Skin of body (tissue), 2 donors: ENCODE measurements around the gene RC3H1. TPM values are rescaled to one million over a fixed set of nuclear protein-coding genes. Genes with fewer than 3 reads are reported as not detected.
"Not testable (repeated sequence)": the region's sequence is repeated elsewhere in the genome, so short reads cannot be mapped to it uniquely, and the experiment has no call there.

Experiments used
- DNase-seq: peaks from one replicate; lab custom pipeline; 2025; lab: John Stamatoyannopoulos, UW
- total RNA-seq: library from RNA; depleted of rRNA; stranded (reverse); fragments of >200 nt; gene quantifications from one replicate; pipeline ENCODE4 v1.2.3, GENCODE V29; 2014

RC3H1 gene
- total RNA-seq, 1 donor from 2014 or later = 24.5 TPM

DNA sequence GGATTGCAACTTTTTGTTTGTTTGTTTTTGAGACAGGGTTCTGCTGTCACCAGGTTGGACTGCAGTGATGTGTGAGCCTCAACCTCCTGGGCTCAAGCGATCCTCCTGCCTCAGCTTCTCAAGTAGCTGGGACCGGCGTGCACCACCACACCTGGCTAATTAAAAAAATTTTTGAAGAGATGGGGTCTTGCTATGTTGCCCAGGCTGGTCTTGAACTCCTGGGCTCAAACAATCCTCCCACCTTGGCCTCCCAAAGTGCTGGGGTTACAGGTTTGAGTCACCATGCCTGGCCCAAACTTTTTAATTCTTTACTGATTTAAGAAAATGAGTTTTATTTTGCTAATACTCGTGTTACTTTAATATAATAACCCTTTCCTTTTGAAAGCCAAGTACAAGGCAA lies 73.6 kb downstream of the RC3H1 start:
- DNase-seq = no peak

DNA sequence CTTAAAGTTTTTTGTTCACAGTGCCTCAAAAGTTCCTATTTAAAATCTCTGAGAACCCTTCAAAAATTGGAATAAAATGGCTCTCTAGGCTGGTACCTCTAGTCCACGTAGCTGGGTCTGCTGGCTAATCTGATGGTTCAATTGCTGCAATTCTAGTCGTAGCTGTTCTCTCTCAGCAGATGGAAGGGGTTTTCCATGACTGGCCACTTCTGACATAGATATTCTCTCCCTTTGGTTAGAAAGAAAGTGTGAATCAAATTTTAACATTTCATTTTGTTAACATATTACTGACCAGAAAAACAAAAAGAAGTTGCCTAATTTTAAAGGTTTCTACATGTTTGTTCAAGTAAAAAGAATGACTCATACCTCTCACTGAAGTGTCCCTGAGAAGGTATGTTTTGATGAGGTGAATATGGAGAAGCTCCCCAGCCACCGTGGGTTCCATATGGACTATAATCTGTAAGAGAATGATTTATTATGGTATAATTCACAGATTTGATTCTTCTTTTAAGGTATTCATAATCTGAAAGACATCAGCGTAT lies 75.7 kb downstream of the RC3H1 start:
- no peak for DNase-seq

DNA sequence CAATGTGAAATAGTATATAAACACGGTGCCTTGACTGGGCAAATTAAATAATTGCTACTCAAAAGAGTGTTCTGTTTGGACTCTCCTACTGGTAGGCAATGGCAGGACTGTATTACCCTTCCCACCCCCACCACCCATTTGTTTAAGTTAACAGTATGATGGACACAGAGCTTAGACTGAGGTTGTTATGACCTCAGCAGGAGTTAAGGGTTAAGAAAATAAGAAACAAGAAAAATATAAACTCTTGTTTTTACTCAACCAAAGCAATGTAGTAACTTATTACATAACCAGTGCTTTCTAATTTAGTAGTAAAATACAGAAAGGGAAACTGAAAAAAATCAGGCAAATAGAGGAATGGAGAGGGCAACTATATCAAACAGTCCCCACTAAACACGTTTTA lies 85.1 kb downstream of the RC3H1 start:
- DNase-seq = no peak

DNA sequence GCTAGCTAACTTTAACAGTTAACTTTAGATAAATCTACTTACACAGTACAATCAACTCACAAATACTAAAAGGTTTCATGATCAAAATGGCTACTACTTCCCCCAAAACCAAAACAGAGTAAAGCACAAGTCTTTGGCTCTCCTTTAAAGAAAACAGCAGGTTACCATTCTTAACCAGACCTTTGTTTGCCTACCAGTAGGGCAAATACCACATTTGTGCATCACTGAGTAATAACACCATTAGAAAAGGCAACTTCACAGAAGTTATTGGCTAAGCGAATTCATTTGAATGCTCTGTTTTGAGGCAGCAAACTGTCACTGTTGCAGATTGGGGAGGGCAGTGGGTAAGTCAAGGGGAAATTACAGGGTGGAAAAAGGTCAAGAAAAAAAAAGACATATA lies 87.7 kb downstream of the RC3H1 start:
- DNase-seq = no peak

DNA sequence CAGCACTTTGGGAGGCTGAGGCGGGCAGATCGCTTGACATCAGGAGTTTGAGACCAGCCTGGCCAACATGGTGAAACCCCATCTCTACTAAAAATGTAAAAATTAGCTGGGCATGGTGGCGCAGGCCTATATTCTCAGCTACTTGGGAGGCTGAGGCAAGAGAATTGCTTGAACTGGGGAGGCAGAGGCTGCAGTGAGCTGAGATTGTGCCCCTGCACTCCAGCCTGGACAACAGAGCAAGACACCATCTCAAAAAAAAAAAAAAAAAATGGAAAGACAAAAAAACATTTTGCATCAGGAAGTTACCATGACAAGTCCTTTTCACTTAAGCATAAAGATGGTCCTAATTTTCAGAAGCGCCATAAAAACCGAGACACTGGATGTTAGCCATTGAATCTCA lies 91.6 kb downstream of the RC3H1 start:
- DNase-seq = not testable (repeated sequence)

DNA sequence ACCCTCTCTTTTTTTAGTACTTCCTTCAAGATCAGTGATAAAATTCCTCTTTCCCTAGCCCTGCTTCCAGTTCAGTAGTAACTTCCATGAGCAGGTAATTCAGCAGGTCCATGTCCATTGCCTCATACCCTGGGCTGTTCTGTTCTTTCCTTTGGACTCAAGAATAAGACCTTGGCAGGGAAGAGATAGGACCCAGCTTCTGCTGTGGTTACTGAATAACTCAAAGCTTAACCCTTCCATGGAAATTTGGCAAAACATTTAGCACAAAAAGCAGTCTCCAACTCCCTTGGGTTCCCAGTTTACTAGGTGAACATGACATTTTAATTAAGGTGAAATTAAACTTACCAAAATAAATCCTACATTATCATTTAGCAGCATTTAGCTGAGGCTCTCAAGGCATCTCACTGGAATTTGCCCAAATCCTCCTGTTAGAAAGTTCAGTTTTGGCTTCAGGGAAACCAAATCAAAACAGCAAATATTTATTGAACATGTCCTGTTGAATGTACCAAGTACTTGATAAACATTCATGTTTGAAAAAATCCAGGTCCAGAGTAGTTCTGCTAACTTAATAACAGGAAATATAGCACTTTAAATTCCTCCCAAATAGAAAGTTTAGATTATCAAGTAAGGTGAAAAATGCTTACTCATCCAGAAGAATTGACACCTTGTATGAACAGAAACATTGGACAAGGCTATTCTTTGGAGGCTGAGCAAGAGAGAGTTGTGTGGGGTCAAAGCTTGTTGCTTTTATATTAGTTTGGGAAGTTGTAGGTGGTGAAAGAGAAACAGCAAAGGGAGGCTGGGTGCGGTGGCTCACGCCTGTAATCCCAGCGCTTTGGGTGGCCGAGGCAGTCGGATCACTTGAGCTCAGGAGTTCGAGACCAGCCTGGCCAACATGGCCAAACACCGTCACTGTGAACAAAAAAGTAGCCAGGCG lies 96.6 kb downstream of the RC3H1 start:
- DNase-seq = no peak

DNA sequence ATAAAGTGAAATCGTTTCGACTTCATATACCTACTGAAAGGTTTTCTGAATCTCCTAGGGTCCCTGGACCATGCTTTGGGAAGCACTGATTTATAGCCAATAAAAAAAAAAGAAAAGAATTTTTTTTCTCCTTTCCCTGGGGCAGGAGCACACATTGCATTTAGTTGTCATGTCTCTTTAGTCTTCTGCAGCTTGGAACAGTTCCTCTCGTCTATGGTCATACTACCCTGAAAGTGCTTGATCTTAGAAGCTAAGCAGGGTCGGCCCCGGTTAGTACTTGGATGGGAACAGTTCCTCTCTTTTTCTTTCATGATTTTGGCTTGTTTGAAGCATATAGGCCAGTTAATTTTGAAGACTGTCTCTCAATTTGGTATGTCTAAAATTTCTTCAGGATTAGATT lies 101.3 kb downstream of the RC3H1 start:
- no peak for DNase-seq

DNA sequence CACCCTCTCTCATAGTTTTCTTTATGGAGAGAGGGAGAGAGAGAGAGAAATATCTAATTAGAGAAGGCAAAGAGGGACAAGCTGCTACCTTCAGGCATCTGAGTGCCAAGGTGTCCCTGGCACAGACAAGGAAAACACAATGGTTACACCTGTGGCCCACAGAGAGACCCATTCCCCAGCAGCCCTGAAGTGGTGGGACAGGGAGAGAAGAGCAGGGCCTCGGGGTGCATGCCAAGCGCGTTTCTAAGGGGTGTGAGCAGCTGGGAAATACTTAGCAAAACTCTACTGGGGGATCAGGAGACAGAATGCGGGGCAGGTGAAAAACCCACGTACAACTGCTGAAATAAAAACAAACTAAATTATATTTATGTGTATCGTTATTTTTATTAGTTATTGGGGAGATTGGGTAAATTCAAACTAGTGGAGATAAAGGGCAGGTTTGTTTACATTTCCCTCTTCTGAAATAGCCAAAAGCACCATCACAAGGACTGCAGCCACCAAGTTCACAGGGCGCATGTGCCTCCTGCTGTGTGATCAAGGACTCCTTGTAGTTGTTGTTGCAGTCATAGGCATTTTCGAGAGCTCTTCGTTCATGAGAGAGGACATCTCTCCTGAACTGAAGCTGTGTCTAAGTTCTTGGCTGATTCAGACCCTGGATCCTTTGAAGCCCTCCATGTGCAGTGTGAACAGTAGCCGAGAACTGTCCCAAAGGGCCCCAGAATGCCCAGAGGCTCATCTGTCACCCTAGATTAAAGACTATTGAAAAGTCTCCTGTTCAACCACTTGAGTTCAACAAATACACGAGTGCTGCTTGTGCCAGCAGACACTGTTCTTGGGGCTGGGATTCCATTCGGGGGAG lies 104.3 kb downstream of the RC3H1 start:
- DNase-seq = no peak

DNA sequence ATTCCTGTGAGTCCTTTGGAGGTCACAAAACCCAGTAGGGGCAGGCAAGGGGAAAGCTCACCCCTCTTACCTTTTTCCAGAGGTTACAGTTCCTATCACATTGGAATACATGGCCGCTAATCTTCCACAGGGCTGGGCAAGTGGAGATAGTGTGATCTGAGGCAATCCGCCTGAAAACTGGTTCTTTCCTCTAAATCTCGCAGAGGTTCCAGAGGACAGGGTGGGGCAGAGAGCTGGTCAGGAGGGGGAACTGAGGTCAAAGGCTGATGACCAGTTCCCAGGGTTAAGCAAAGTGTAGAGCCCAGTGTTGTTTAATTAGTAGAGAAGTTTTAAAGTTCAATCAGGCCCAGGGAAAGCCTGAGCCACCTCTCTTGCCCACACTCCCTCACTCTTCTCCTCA lies 105.0 kb downstream of the RC3H1 start, which contains the start of gene SERPINC1:
Gene SERPINC1, minus strand, starts transcription at position 179 of the 400 bp plus-strand sequence. Its CDS starts 68 bp downstream, at position 111.
- DNase-seq = no peak

DNA sequence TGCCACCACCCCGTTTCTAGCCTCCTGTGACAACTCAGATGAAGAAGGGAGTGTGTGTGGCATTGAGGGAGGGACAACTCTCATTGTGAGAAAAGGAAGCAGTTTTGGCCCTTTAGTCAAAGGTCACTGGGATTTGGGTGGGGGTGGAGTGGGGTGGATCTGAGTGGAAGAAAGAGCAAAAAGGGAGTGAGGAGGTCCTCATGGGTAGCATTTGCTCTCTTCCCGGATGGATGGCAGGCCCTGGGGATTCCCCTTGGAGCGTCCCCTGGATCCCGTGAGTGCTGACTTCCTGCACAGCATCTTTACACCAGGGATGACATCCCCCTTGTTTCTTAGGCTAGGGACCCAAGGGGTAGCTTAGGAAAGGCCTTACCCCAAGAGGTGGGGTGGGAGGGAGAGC lies 105.5 kb downstream of the RC3H1 start:
- DNase-seq = no peak

DNA sequence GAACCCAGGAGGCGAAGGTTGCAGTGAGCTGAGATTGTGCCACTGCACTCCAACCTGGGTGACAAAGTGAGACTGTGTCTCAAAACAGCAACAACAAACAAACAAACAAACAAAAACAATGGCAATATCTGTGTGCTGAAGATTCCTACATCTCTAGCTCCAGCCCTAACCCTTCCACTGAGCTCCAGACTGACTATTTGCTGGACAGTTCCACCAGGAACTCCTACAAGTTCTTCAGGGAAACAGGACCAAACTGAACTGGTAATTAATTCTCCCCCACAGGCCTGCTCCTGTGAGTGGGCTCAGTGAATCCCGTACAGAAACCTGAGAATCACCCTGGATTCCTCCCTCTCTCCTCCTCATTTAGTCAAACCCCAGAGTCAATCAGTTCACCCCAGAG lies 106.6 kb downstream of the RC3H1 start:
- DNase-seq = no peak

DNA sequence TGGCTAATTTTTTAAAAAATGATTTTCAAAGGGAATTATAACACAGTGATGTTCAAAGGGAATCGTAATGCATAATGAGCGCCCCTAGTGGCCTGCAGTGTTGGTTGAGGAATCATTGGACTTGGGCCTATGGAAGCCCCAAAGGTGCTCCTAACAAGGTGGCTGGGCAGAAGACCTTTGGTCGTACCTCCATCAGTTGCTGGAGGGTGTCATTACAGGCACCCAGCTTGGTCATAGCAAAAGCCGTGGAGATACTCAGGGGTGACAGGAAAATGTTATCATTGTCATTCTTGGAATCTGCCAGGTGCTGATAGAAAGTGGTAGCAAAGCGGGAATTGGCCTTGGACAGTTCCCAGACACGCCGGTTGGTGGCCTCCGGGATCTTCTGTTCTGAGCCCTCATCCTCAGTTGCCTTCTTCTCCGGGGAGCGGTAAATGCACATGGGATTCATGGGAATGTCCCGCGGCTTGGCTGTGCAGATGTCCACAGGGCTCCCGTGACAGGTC lies 107.7 kb downstream of the RC3H1 start:
- DNase-seq = no peak

DNA sequence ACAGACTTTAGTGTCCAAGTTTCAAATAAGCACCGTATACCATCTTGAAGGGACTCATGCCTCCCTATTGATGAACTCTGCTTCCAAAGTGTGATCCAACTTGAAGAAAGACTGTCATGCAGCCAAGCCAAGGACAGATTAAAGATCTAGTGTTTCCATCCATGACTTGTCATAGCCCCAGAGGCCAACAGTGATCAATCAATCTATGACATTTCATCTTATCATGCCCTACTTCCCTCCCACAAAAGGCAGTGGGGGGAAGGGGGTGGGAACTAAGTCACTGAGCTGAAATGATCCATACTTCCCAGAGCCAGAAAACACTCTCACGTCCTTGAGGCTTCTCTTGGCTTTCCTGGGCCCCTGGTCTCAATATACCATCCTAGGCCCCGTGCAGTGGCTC lies 109.0 kb downstream of the RC3H1 start:
- DNase-seq = no peak

DNA sequence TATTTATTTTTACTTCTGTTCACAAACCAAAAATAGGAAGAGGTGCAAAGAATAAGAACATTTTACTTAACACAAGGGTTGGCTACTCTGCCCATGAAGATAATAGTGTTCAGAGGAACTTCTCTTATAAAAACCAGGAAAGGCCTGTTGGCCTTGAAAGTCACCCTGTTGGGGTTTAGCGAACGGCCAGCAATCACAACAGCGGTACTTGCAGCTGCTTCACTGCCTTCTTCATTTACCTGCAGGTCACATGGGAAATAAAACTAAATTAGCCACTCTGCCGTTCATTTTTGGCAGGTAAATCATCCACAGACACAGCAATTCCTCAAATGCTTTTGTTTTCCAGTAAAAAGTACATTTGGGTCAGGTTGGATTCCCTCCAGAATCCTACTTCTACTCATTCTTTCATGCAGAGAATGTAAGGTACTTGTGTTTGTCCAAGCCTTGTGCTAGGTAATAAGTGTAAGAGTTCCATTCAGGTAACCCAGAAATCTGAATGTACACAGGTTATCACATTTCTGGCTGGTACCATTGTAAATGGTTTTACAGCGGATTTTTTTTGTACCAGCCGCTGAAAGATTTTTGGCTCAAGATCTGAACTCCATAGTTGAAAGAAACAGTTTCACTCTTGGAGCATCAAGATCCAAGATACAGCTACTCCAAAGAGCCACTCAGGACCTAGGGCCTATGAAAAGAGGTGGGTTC lies 118.2 kb downstream of the RC3H1 start:
- DNase-seq = no peak

DNA sequence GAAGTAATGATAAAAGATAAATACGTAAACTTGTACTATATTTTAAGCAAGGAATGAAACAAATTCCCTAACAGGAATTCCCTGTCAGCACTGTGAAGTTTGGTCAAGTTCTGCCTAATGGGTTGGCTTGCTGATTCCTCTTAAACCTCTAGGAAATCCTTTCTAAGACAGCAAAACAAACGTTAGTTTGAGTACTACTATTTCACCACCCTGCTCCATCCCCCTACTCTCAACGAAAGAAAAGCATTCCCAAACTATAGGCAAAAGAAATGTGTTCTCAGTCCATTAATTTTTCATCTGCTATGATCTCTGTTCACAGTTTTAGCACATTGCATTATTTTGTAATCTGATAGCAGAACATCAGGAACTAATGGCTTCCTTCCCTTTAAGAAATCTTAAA lies 121.2 kb downstream of the RC3H1 start:
- DNase-seq = no peak

DNA sequence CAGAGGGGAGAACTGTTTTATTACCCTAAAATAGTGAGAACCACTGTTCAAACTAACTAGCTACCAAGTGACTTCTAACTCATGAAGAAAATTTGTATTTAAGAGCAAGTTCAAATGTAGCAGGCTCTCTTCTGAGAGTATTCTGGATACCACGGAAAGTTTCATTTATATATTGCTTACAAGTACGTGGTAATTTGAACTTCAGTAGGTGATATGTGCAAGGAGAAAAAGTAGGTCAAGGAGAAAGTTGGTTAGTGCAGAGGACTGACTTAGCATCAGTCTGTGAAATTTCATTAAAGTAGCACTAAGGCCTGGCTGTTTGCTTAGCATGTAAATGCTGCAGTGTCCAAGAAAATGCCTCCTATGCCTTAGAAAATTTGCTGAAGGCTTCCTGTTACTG lies 121.7 kb downstream of the RC3H1 start:
- DNase-seq = no peak

DNA sequence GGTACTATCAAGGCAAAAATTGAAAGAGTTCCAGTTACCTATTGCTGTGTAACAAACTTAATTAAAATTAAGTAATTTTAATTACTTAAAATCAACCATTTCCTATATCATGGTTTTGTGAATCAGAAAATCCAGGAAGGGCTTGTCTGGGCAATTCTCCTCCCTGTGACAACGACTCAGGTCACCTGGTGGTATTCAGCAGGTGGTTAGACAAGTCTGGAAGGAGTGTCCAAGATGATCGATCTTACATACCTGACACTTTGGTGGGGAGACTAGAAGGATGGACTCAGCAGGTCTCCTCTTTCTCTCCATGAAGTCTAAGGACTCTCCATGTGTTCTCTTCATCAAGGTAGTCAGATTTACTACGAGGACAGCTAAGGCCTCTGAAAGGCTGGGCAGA lies 128.0 kb downstream of the RC3H1 start:
- DNase-seq = no peak

DNA sequence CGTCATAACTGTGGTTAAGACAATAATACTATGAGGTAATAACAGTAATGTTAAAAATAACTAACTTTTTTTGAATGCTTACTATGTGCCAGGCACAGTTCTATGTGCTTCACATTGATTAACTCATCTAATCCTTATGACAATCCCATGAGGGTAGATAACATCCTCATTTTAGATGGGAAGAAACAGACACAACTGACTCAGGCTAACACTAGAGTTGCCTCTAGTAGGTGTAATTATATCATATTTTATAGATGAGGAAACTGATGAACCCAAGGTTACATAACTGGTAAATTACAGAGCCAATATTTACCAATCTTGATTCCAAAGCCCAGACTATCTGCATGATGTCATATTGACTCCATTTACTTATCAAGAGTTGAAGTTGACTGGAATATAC lies 128.5 kb downstream of the RC3H1 start:
- no peak for DNase-seq

DNA sequence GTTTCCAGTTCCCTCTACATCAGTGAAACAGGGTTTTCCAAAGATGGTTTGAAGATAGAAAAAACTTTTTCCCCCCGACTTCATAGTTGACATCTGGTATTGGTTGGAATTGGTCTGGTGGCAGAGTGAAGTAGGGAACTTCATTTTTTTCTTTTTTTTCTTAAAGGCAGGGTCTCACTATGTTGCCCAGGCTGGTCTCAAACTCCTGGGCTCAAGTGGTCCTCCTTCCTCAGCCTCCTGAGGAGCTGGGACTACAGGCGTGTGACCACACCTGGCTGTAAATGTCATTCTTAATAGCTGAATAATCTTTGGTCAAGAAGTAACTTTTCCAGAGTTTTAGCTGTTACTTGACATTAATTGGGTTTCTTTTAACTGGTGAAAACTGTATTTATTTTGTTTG lies 132.3 kb downstream of the RC3H1 start:
- DNase-seq = no peak

DNA sequence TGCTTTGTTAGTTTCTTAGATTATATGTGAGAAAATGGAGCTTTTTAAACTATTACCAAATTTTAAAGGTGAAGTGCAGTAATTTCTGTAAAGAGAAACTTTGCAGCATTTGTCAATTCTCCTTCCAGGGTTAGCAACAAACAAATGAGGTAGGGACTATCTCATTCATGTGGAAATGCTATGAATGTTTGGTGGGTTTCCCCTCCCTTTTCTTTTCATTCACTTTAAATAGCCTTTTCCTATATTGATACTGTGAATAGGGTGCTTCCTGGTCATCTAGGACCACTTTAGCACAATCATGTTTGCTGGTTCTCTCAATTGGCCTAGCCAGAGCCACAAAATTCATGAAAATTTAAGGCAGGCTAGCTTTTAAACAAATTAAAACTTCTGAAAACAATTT lies 133.4 kb downstream of the RC3H1 start:
- no peak for DNase-seq

DNA sequence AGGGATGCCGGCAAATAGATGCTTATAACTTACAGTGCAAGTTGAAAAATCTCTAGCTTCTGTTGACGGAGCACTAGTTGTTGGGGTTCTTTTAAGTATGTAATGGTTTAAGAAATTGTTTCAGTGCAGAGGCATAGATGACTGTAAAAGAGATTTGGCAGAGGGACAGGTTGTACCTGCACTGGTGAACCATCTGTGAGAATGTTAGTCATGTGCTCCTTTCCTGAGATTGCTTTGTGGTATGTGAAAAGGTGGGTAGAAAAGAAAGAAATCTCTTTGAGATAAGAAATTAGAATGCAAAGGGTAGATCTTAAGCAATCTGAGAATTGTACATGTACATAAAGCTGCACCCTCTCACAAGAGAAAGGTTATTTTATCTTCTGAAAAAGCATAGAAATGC lies 134.5 kb downstream of the RC3H1 start:
- no peak for DNase-seq
